Vagina (tissue), 2 donors: Measurements from ENCODE around the gene MAML2.
A peak's percentile ranks its signal among the peaks of the same experiment; 100 is the strongest.

Experiments used
- POLR2AphosphoS5 ChIP-seq, 2 donors: sonication (generic); formaldehyde crosslinking; IDR thresholded peaks; one replicate each; pipeline ENCODE4 v1.9.0; 2017; ENCODE audit warnings: antibody characterized with exemption in 2 of 2, mild to moderate bottlenecking in 2 of 2, low read depth in 1 of 2; ENCODE audit not compliant: insufficient read depth in 1 of 2
- TF ChIP-seq, protein P1 (sequence below), 3 experiments: fragments of 450-650 bp in 2 of 3; fragments of 200-600 bp in 1 of 3; sonication (generic) in 1 of 3; IDR thresholded peaks; one replicate each; pipeline ENCODE4 v1.5.1; 2017 to 2019; ENCODE audit warnings: antibody characterized with exemption in 3 of 3, mild to moderate bottlenecking in 2 of 3, moderate library complexity in 2 of 3

DNA sequence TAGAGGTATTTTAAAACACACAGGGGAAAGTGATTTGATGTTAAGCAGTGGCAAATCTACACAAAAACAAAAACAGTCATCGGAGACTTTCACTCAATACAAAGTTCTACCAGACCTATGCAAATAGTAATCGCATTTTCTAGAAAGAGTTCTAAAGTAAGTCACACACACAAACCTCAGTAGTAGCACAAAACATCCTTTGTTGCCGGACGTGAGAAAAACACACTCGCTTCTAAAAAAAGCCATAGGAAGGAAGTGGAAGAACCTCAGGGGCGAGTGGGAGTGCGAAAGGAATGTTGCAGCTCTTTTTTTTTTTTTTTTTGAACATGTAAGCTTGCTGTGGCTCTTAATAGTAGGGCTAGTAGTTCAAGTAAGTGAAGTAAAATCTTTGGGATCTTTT lies 88.9 kb downstream of the MAML2 start:
- peak in 1 of 2 donors; percentile 74 for TF ChIP-seq POLR2AphosphoS5 (IDR thresholded peaks at IDR 0.05; ENCODE audit: insufficient read depth in 1 of 2, low read depth in 1 of 2)
- TF ChIP-seq, protein P1, sequence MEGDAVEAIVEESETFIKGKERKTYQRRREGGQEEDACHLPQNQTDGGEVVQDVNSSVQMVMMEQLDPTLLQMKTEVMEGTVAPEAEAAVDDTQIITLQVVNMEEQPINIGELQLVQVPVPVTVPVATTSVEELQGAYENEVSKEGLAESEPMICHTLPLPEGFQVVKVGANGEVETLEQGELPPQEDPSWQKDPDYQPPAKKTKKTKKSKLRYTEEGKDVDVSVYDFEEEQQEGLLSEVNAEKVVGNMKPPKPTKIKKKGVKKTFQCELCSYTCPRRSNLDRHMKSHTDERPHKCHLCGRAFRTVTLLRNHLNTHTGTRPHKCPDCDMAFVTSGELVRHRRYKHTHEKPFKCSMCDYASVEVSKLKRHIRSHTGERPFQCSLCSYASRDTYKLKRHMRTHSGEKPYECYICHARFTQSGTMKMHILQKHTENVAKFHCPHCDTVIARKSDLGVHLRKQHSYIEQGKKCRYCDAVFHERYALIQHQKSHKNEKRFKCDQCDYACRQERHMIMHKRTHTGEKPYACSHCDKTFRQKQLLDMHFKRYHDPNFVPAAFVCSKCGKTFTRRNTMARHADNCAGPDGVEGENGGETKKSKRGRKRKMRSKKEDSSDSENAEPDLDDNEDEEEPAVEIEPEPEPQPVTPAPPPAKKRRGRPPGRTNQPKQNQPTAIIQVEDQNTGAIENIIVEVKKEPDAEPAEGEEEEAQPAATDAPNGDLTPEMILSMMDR (IDR thresholded peaks at IDR 0.05): no peak
